HepG2 (cell line): ENCODE results near the gene INA. TPM values are rescaled to one million over a fixed set of nuclear protein-coding genes. Genes with fewer than 3 reads are reported as not detected.

Source experiments
- ATAC-seq: fragments of 200-7000 bp; cut with Tn5 transposase; 3 replicates; pipeline ENCODE4 v1.9.1; 2020; ENCODE audit warnings: mild to moderate bottlenecking, moderate library complexity
- BruUV-seq: library from RNA; stranded (reverse); fragments of 400-500 nt; replicated peaks from 2 replicates; lab custom pipeline; 2021; lab: Mats Ljungman, UMichigan
- CTCF ChIA-PET: fragments of 300-600 bp; formaldehyde crosslinking; extraction: SDS; loops from one replicate; lab custom pipeline; 2021; ENCODE audit warnings: low total read pairs, inconsistent platforms, low intra/inter-chr PET ratio; lab: Yijun Ruan, JAX
- POLR2A ChIA-PET: fragments of 350-600 bp; sonication (Branson Sonifier 250); formaldehyde crosslinking; loops from one replicate; lab custom pipeline; 2020; ENCODE audit warnings: antibody characterized with exemption, inconsistent platforms; lab: Yijun Ruan, JAX
- DNase-seq: peaks from one replicate; pipeline ENCODE4 v3.0.0-alpha.2; 2015; ENCODE audit warnings: low spot score
- FAIRE-seq: peaks from 3 replicates; lab custom pipeline; 2011; peaks lifted over from hg19 to GRCh38; lab: Jason Lieb, UNC
- H2AFZ ChIP-seq: one replicate; pipeline ENCODE4 v1.6.1; 2011; ENCODE audit warnings: low read length, inconsistent platforms
- H3K27ac ChIP-seq: fragments of 300-600 bp; 3 replicates; pipeline ENCODE4 v1.8.0; 2011; ENCODE audit warnings: mixed run types, mild to moderate bottlenecking, mixed read lengths, low read length, inconsistent platforms; ENCODE audit not compliant: insufficient read depth; ENCODE audit errors: extremely low read length
- H3K27me3 ChIP-seq, 2 experiments: fragments of 200-600 bp in 1 of 2; 2 replicates in 1 of 2; 3 replicates in 1 of 2; pipeline versions ENCODE4 v1.6.0 to v1.8.0; 2011; ENCODE audit warnings: low read length in 2 of 2, mild to moderate bottlenecking in 2 of 2, moderate library complexity in 2 of 2, inconsistent platforms in 1 of 2; ENCODE audit not compliant: insufficient read depth in 2 of 2, control insufficient read depth in 1 of 2
- H3K36me3 ChIP-seq, 2 experiments: fragments of 200-600 bp in 1 of 2; replicated peaks in 1 of 2; 2 replicates in 1 of 2; 3 replicates in 1 of 2; pipeline versions ENCODE4 v1.5.1 to v1.8.0; 2011; ENCODE audit warnings: low read length in 2 of 2, inconsistent platforms in 1 of 2; ENCODE audit not compliant: insufficient read depth in 2 of 2, control insufficient read depth in 1 of 2
- H3K4me1 ChIP-seq: 2 replicates; pipeline ENCODE4 v1.5.1; 2012; ENCODE audit warnings: low read length, inconsistent platforms; ENCODE audit not compliant: insufficient read depth
- H3K4me2 ChIP-seq: 2 replicates; pipeline ENCODE4 v1.6.0; 2011; ENCODE audit warnings: low read depth, low read length, inconsistent platforms
- H3K4me3 ChIP-seq, 3 experiments: fragments of 200-600 bp in 1 of 3; sonication (generic), shearing (Covaris generic) in 1 of 3; replicated peaks in 1 of 3; 2 replicates each; pipeline ENCODE4 v1.5.1; 2011 to 2016; ENCODE audit warnings: low read length in 3 of 3, inconsistent platforms in 2 of 3, low read depth in 2 of 3, mild to moderate bottlenecking in 2 of 3, control low read depth in 1 of 3, mixed read lengths in 1 of 3; ENCODE audit not compliant: insufficient read depth in 1 of 3
- H3K79me2 ChIP-seq: one replicate; pipeline ENCODE4 v1.6.1; 2011; ENCODE audit warnings: low read length, inconsistent platforms; ENCODE audit not compliant: insufficient read depth
- H3K9ac ChIP-seq: 2 replicates; pipeline ENCODE4 v1.6.0; 2011; ENCODE audit warnings: mild to moderate bottlenecking, low read depth, low read length, inconsistent platforms; ENCODE audit not compliant: insufficient read depth
- H3K9me3 ChIP-seq: 2 replicates; pipeline ENCODE4 v1.5.1; 2012; ENCODE audit warnings: mild to moderate bottlenecking, low read length
- H4K20me1 ChIP-seq: 2 replicates; pipeline ENCODE4 v1.6.0; 2011; ENCODE audit warnings: inconsistent platforms, mild to moderate bottlenecking, low read length, moderate library complexity; ENCODE audit not compliant: insufficient read depth
- BCL3 ChIP-seq: sonication (generic); formaldehyde crosslinking; IDR thresholded peaks from 2 replicates; pipeline ENCODE4 v1.5.1; 2020; ENCODE audit warnings: mild to moderate bottlenecking, missing genetic modification reagents, moderate library complexity
- CEBPB ChIP-seq: IDR thresholded peaks from 2 replicates; pipeline ENCODE4 v1.6.1; 2011; ENCODE audit warnings: low read depth, low read length, improper control_type of control experiment, borderline replicate concordance
- IRX3 ChIP-seq: sonication (generic); formaldehyde crosslinking; IDR thresholded peaks from 2 replicates; pipeline ENCODE4 v1.8.1; 2023; ENCODE audit warnings: mild to moderate bottlenecking, low read depth, missing genetic modification reagents, borderline replicate concordance
- NR2F6 ChIP-seq, 2 experiments: IDR thresholded peaks; 2 replicates each; pipeline ENCODE4 v1.6.1; 2016; ENCODE audit warnings: antibody characterized with exemption in 1 of 2, mild to moderate bottlenecking in 1 of 2
- UBTF ChIP-seq: sonication (generic); formaldehyde crosslinking; IDR thresholded peaks from 2 replicates; pipeline ENCODE4 v1.4.0; 2020; ENCODE audit warnings: mild to moderate bottlenecking, missing genetic modification reagents
- ZNF12 ChIP-seq: sonication (generic); formaldehyde crosslinking; IDR thresholded peaks from 2 replicates; pipeline ENCODE4 v1.5.0; 2020; ENCODE audit warnings: missing genetic modification reagents
- ZNF546 ChIP-seq: sonication (generic); formaldehyde crosslinking; conservative IDR thresholded peaks from 2 replicates; pipeline ENCODE4 v1.8.1; 2023; ENCODE audit warnings: mild to moderate bottlenecking, missing genetic modification reagents
- ZNF761 ChIP-seq: sonication (generic); formaldehyde crosslinking; conservative IDR thresholded peaks from 2 replicates; pipeline ENCODE4 v1.4.0; 2020; ENCODE audit warnings: mild to moderate bottlenecking, missing genetic modification reagents
- WGBS: methylation state at CpG from one replicate; pipeline ENCODE4 v1.1.6; 2017; ENCODE audit warnings: low lambda C conversion rate; 5-methylcytosine and 5-hydroxymethylcytosine counted together
- in situ Hi-C: cut with HindIII; loops from 2 replicates; pipeline ENCODE4 v1.10.0; 2017; ENCODE audit warnings: low pct_unique_long_range_greater_than_20kb; ENCODE audit not compliant: extremely low pct_ligation_motif_present
- intact Hi-C: fragments of 100-400 bp; cut with micrococcal nuclease; formaldehyde crosslinking; loops from one replicate; pipeline ENCODE4 v1.10.0; 2022; ENCODE audit not compliant: unreplicated experiment
- polyA plus RNA-seq, 8 experiments: library from polyadenylated mRNA; depleted of rRNA in 3 of 8; stranded (reverse) in 7 of 8; unstranded in 1 of 8; fragments of >200 nt; fragmentation: Illumina TruSeq in 4 of 8; extraction: Trizol in 4 of 8; gene quantifications; 2 replicates each; pipeline versions ENCODE4 v1.2.1 to v1.2.3, GENCODE V29; 2011 to 2016; ENCODE audit warnings: low read depth in 4 of 8, missing spikeins in 1 of 8, mixed read lengths in 1 of 8; ENCODE audit not compliant: insufficient read depth in 1 of 8
- total RNA-seq, 5 experiments: library from RNA; depleted of rRNA; stranded (reverse); fragments of >200 nt; fragmentation: Illumina TruSeq; extraction: Trizol; gene quantifications; 2 replicates each; pipeline ENCODE4 v1.2.3, GENCODE V29; 2016; ENCODE audit warnings: low read depth in 1 of 5

The INA gene
- total and polyA plus RNA-seq, 2 of the 13 experiments (the other 11 are each of a cell fraction or from before 2014, with no cell fraction given) = 0.04 to 0.13 TPM

GRCh38 chr10:103284170-103284569 is 7.2 kb downstream of the INA start:
- POLR2A ChIA-PET = no interaction called here
- no peak overlapping the region for H3K9ac ChIP-seq
- in situ Hi-C loops = no loop called here
- intact Hi-C loops = no loop called here
- no TSS peak for BruUV-seq
- no peak overlapping the region for H3K27ac ChIP-seq
- no peak overlapping the region for H3K4me2 ChIP-seq
- no peak overlapping the region for H3K4me3 ChIP-seq
- peaks cover 0 to 21% of the 10 kb centered on the region in 2 experiments; a peak in 2 of 5 replicates for H3K27me3 ChIP-seq
- no peak for DNase-seq
- CTCF ChIA-PET = no interaction called here
- TF ChIP-seq ZNF546 (CRISPR knock-in tag) = no peak
- TF ChIP-seq CEBPB = peak; percentile 64; the same call in 1 of the 2 replicates
- 0 out of 2 replicates have a peak, but pooled peaks have one; percentile 21 for TF ChIP-seq ZNF12
- no peaks in the 10 kb centered on the region for H3K36me3 ChIP-seq
- ATAC-seq = no peak
- no peak for FAIRE-seq
- no peak overlapping the region for H2AFZ ChIP-seq
- 6% methylated on average over 11 of the region's 11 CpGs for WGBS
- H4K20me1 ChIP-seq = 0 out of 2 replicates have a peak, but pooled peaks cover 3% of the 10 kb centered on the region
- H3K9me3 ChIP-seq = no peaks in the 10 kb centered on the region
- H3K4me1 ChIP-seq = no peaks in the 10 kb centered on the region
- no peaks in the 10 kb centered on the region for H3K79me2 ChIP-seq

- ChIA-PET POLR2A (no interaction called here), CTCF (no interaction called here)
- Histone ChIP-seq H3K4me2 (no peak overlapping the region), H2AFZ (no peak overlapping the region), H3K27me3 (peaks cover 1 to 15% of the 10 kb centered on the region in 2 experiments; a peak in 2 of 5 replicates), H3K27ac (no peak overlapping the region), H3K9ac (no peak overlapping the region), H3K4me1 (peaks cover 15% of the 10 kb centered on the region), H3K4me3 (no peak overlapping the region), H3K79me2 (no peaks in the 10 kb centered on the region), H3K36me3 (no peaks in the 10 kb centered on the region), H3K9me3 (no peaks in the 10 kb centered on the region), H4K20me1 (no peaks in the 10 kb centered on the region)
- WGBS = 23% methylated on average over 5 of the region's 5 CpGs
- TF ChIP-seq NR2F6 (IDR thresholded peaks at IDR 0.05) (no peak), NR2F6 (CRISPR knock-in tag; IDR thresholded peaks at IDR 0.05) (no peak), ZNF761 (CRISPR knock-in tag) (no peak), UBTF (no peak), BCL3 (CRISPR knock-in tag) (no peak), IRX3 (no peak)
- intact Hi-C loops = no loop called here
- no peak for FAIRE-seq
- in situ Hi-C loops = no loop called here
- no TSS peak for BruUV-seq
- no peak for DNase-seq
- ATAC-seq = no peak
Observed at GRCh38 chr10:103287992-103288391, 11.1 kb downstream of the INA start.
